H9 (cell line): ENCODE measurements around the gene SUFU. TPM values are rescaled to one million over a fixed set of nuclear protein-coding genes. Genes with fewer than 3 reads are reported as not detected.

ENCODE experiments used
- DNase-seq: peaks from one replicate; pipeline ENCODE4 v3.0.0-alpha.2; 2017
- H2AFZ ChIP-seq: one replicate; pipeline ENCODE4 v1.6.1; 2013; ENCODE audit warnings: mild to moderate bottlenecking, low read length, control low read depth, moderate library complexity
- H2AK5ac ChIP-seq: 2 replicates; pipeline ENCODE4 v1.6.1; 2013; ENCODE audit warnings: low read length, control low read depth, mixed read lengths; ENCODE audit not compliant: insufficient read length
- H2BK120ac ChIP-seq: one replicate; pipeline ENCODE4 v1.6.1; 2013; ENCODE audit warnings: low read depth, mild to moderate bottlenecking, low read length, control low read depth, inconsistent platforms; ENCODE audit not compliant: poor library complexity, severe bottlenecking
- H2BK12ac ChIP-seq: 2 replicates; pipeline ENCODE4 v1.6.1; 2013; ENCODE audit warnings: low read length, control low read depth, mixed read lengths, low read depth; ENCODE audit not compliant: insufficient read length
- H2BK15ac ChIP-seq: 2 replicates; pipeline ENCODE4 v1.6.1; 2013; ENCODE audit warnings: low read depth, low read length, control low read depth
- H2BK20ac ChIP-seq: one replicate; pipeline ENCODE4 v1.6.1; 2013; ENCODE audit warnings: low read depth, mild to moderate bottlenecking, low read length, control low read depth, inconsistent platforms; ENCODE audit not compliant: poor library complexity, severe bottlenecking
- H2BK5ac ChIP-seq: 2 replicates; pipeline ENCODE4 v1.6.1; 2013; ENCODE audit warnings: low read length, control low read depth, mixed read lengths; ENCODE audit not compliant: insufficient read length
- H3K14ac ChIP-seq: 2 replicates; pipeline ENCODE4 v1.6.1; 2013; ENCODE audit warnings: low read length, control low read depth; ENCODE audit not compliant: insufficient read depth
- H3K18ac ChIP-seq: 2 replicates; pipeline ENCODE4 v1.6.1; 2013; ENCODE audit warnings: low read depth, mild to moderate bottlenecking, mixed read lengths, low read length, control low read depth; ENCODE audit not compliant: insufficient read length
- H3K23ac ChIP-seq: 2 replicates; pipeline ENCODE4 v1.6.1; 2013; ENCODE audit warnings: low read length, control low read depth, mixed read lengths, low read depth; ENCODE audit not compliant: insufficient read length
- H3K23me2 ChIP-seq: 2 replicates; pipeline ENCODE4 v1.6.1; 2013; ENCODE audit warnings: low read depth, mild to moderate bottlenecking, mixed read lengths, low read length, control low read depth; ENCODE audit not compliant: insufficient read length, poor library complexity, severe bottlenecking
- H3K27ac ChIP-seq: 2 replicates; pipeline ENCODE4 v1.5.1; 2013; ENCODE audit warnings: low read length, control low read depth, mixed read lengths, low read depth; ENCODE audit not compliant: insufficient read length
- H3K27me3 ChIP-seq: 2 replicates; pipeline ENCODE4 v1.6.1; 2013; ENCODE audit warnings: low read length, control low read depth, inconsistent platforms; ENCODE audit not compliant: insufficient read depth
- H3K4ac ChIP-seq: 2 replicates; pipeline ENCODE4 v1.6.1; 2013; ENCODE audit warnings: low read depth, mild to moderate bottlenecking, control low read depth, inconsistent platforms, low read length, moderate library complexity
- H3K4me1 ChIP-seq: 2 replicates; pipeline ENCODE4 v1.6.1; 2013; ENCODE audit warnings: low read length, control low read depth, inconsistent platforms; ENCODE audit not compliant: insufficient read depth
- H3K4me2 ChIP-seq: 2 replicates; pipeline ENCODE4 v1.6.1; 2013; ENCODE audit warnings: low read length, control low read depth, mixed read lengths; ENCODE audit not compliant: insufficient read length, insufficient read depth
- H3K56ac ChIP-seq: 2 replicates; pipeline ENCODE4 v1.6.1; 2013; ENCODE audit warnings: low read depth, mild to moderate bottlenecking, mixed read lengths, low read length, control low read depth; ENCODE audit not compliant: insufficient read length
- H3K79me1 ChIP-seq: 2 replicates; pipeline ENCODE4 v1.6.1; 2013; ENCODE audit warnings: low read depth, mild to moderate bottlenecking, moderate library complexity, low read length, control low read depth, inconsistent platforms; ENCODE audit not compliant: insufficient read depth, poor library complexity, severe bottlenecking
- H3K79me2 ChIP-seq: 2 replicates; pipeline ENCODE4 v1.6.1; 2013; ENCODE audit warnings: low read length, control low read depth, inconsistent platforms; ENCODE audit not compliant: insufficient read depth
- H3K9ac ChIP-seq: 2 replicates; pipeline ENCODE4 v1.6.1; 2013; ENCODE audit warnings: low read length, control low read depth, mixed read lengths; ENCODE audit not compliant: insufficient read length; ENCODE audit errors: extremely low read depth
- H3K9me3 ChIP-seq: one replicate; pipeline ENCODE4 v1.6.1; 2013; ENCODE audit warnings: low read depth, low read length, inconsistent platforms; ENCODE audit not compliant: control insufficient read depth
- H3T11ph ChIP-seq: one replicate; pipeline ENCODE4 v1.6.1; 2013; ENCODE audit warnings: mild to moderate bottlenecking, low read length, control low read depth, inconsistent platforms
- H4K20me1 ChIP-seq: one replicate; pipeline ENCODE4 v1.6.1; 2013; ENCODE audit not compliant: control insufficient read depth, insufficient read length, insufficient read depth
- H4K5ac ChIP-seq: 2 replicates; pipeline ENCODE4 v1.6.1; 2013; ENCODE audit warnings: low read depth, mild to moderate bottlenecking, mixed read lengths, low read length, control low read depth; ENCODE audit not compliant: insufficient read length
- H4K8ac ChIP-seq: replicated peaks from 2 replicates; pipeline ENCODE4 v1.6.1; 2013; ENCODE audit warnings: low read length, control low read depth, mixed read lengths, low read depth; ENCODE audit not compliant: insufficient read length
- H4K91ac ChIP-seq: 2 replicates; pipeline ENCODE4 v1.6.1; 2013; ENCODE audit warnings: low read depth, mild to moderate bottlenecking, moderate library complexity, mixed read lengths, low read length, control low read depth; ENCODE audit not compliant: insufficient read length
- H3K27ac Mint-ChIP-seq, 3 experiments: 2 replicates in 2 of 3; 3 replicates in 1 of 3; pipeline ENCODE4 v1.8.0; 2020 to 2021; ENCODE audit warnings: mixed read lengths in 3 of 3, mild to moderate bottlenecking in 1 of 3, moderate library complexity in 1 of 3
- H3K27me3 Mint-ChIP-seq: 2 replicates; pipeline ENCODE4 v1.8.0; 2021; ENCODE audit warnings: low read depth, mild to moderate bottlenecking, moderate library complexity, mixed read lengths
- H3K36me3 Mint-ChIP-seq, 3 experiments: 2 replicates in 2 of 3; 3 replicates in 1 of 3; pipeline ENCODE4 v1.8.0; 2020 to 2021; ENCODE audit warnings: low read depth in 3 of 3, mixed read lengths in 3 of 3; ENCODE audit not compliant: insufficient read depth in 1 of 3
- H3K4me1 Mint-ChIP-seq, 2 experiments: 2 replicates each; pipeline ENCODE4 v1.8.0; 2020; ENCODE audit warnings: mixed read lengths in 2 of 2
- H3K4me3 Mint-ChIP-seq, 2 experiments: 2 replicates in 1 of 2; 3 replicates in 1 of 2; pipeline ENCODE4 v1.8.0; 2020 to 2021; ENCODE audit warnings: mild to moderate bottlenecking in 2 of 2, mixed read lengths in 2 of 2, moderate library complexity in 1 of 2
- H3K9me3 Mint-ChIP-seq, 2 experiments: 2 replicates in 1 of 2; 3 replicates in 1 of 2; pipeline ENCODE4 v1.8.0; 2020; ENCODE audit warnings: mild to moderate bottlenecking in 2 of 2, mixed read lengths in 2 of 2, moderate library complexity in 1 of 2
- CTCF ChIP-seq: fragments of 200-600 bp; sonication (generic); conservative IDR thresholded peaks from 3 replicates; pipeline ENCODE4 v1.8.0; 2021; ENCODE audit warnings: antibody characterized with exemption, mild to moderate bottlenecking
- WGBS: extraction: QIAGEN DNeasy Blood & Tissue Kit; methylation state at CpG from one replicate; pipeline ENCODE4 v1.1.7; 2013; ENCODE audit warnings: missing lambda C conversion rate, low lambda C conversion rate, mixed read lengths; ENCODE audit not compliant: insufficient read length; ENCODE audit errors: extremely low coverage; 5-methylcytosine and 5-hydroxymethylcytosine counted together
- total RNA-seq: library from RNA; stranded (reverse); gene quantifications from 2 replicates; pipeline ENCODE4 v1.2.1, GENCODE V29; 2021

The SUFU gene
- total RNA-seq, 1 experiment from 2014 or later = 9.5 TPM

DNA sequence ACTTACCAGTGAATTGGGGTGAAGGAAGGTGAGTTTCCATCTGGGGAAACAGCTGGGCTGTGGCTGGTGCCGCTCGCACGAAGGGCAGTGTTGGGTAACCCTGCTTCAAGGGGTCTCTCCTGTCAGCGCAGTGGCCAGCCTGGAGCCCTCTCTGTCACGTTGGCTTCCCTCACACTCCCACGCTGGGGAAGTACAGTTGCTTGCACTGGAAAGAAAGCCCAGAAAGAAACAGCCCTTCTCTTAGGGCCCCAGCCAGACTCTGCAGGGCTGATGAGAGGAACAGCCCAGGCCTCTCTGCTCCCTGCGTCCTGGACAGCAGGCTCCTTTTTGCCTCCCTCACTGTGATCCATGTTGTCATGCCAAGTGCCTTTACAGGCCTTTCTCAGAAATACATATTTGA, 100.2 kb downstream of the SUFU start:
- Histone ChIP-seq H3K18ac (no peak overlapping the region), H3K27ac (no peak overlapping the region), H3K79me1 (no peaks in the 10 kb centered on the region), H2BK20ac (no peak overlapping the region), H3K79me2 (no peaks in the 10 kb centered on the region), H3K9ac (no peak overlapping the region), H3K9me3 (no peaks in the 10 kb centered on the region), H4K8ac (no peak overlapping the region), H4K5ac (no peak overlapping the region), H4K20me1 (no peaks in the 10 kb centered on the region), H3K56ac (no peak overlapping the region), H3K4me1 (no peaks in the 10 kb centered on the region), H3K27me3 (no peaks in the 10 kb centered on the region), H3K23me2 (no peaks in the 10 kb centered on the region), H2BK120ac (no peak overlapping the region), H2AFZ (no peak overlapping the region), H4K91ac (no peak overlapping the region), H3K4me2 (no peak overlapping the region), H2BK12ac (no peak overlapping the region), H2BK5ac (no peak overlapping the region), H3K14ac (no peak overlapping the region), H2BK15ac (no peak overlapping the region), H3T11ph (no peak overlapping the region), H3K4ac (no peak overlapping the region), H3K23ac (no peak overlapping the region), H2AK5ac (no peak overlapping the region)
- TF ChIP-seq CTCF = no peak
- DNase-seq = no peak
- no peak overlapping the region for H3K4me3 Mint-ChIP-seq
- H3K27ac Mint-ChIP-seq = no peak overlapping the region
- peaks cover 0 to 7% (median 5%) of the 10 kb centered on the region in 3 experiments; a peak in 3 of 7 replicates for H3K36me3 Mint-ChIP-seq
- no CpG with 5 or more reads among the region's 7 CpGs for WGBS
- H3K27me3 Mint-ChIP-seq = no peaks in the 10 kb centered on the region
- no peaks in the 10 kb centered on the region for H3K9me3 Mint-ChIP-seq
- H3K4me1 Mint-ChIP-seq = peaks cover 0 to 4% of the 10 kb centered on the region in 2 experiments; a peak in 2 of 4 replicates
